K562 (cell line): ENCODE data around the gene THAP12.

Source experiments
- CHD2 ChIP-seq: IDR thresholded peaks from 2 replicates; pipeline ENCODE4 v1.6.1; 2011; ENCODE audit warnings: low read depth, low read length
- JUN ChIP-seq, 2 experiments: sonication (generic) in 1 of 2; formaldehyde crosslinking in 1 of 2; IDR thresholded peaks; 2 replicates each; pipeline versions ENCODE4 v1.6.1 to v1.8.0; 2012 to 2022; ENCODE audit warnings: borderline replicate concordance in 2 of 2, mild to moderate bottlenecking in 2 of 2, improper control_type of control experiment in 1 of 2, low read depth in 1 of 2, low read length in 1 of 2, missing genetic modification reagents in 1 of 2

- TF ChIP-seq JUN (IDR thresholded peaks at IDR 0.05; ENCODE audit: borderline replicate concordance, low read depth, low read length), result no peak
- no peak for TF ChIP-seq JUN (CRISPR knock-in tag; IDR thresholded peaks at IDR 0.05; ENCODE audit: borderline replicate concordance)
- no peak for TF ChIP-seq CHD2
Observed at GRCh38 chr11:76424891-76425290, 44.0 kb upstream of the THAP12 start.
